Neural progenitor cell (in vitro differentiated cells): ENCODE measurements around the gene ZAP70.

ENCODE experiments used
- CTCF ChIP-seq: fragments of 200-600 bp; sonication (generic); IDR thresholded peaks from 2 replicates; pipeline ENCODE4 v1.5.1; 2017; ENCODE audit warnings: antibody characterized with exemption, mild to moderate bottlenecking
- EZH2 ChIP-seq: fragments of 200-600 bp; sonication (generic); IDR thresholded peaks from 2 replicates; pipeline ENCODE4 v1.6.1; 2017; ENCODE audit warnings: antibody characterized with exemption, mild to moderate bottlenecking, moderate library complexity

- TF ChIP-seq CTCF = no peak
- no peak for TF ChIP-seq EZH2
These were observed 26.5 kb downstream of the ZAP70 start for GRCh38 chr2:97739893-97740245.
